OCI-LY1 (cell line): ENCODE data around the gene EIF4E3.

Source experiments
- H2AFZ ChIP-seq: fragments of 200-600 bp; sonication (generic), shearing (Covaris generic); 2 replicates; pipeline ENCODE4 v1.6.0; 2014; ENCODE audit warnings: antibody characterized with exemption, mild to moderate bottlenecking, low read length
- H3F3A ChIP-seq: fragments of 200-600 bp; sonication (generic), shearing (Covaris generic); 2 replicates; pipeline ENCODE4 v1.6.0; 2014; ENCODE audit warnings: mild to moderate bottlenecking, antibody characterized with exemption, low read length, moderate library complexity; ENCODE audit not compliant: insufficient read depth
- H3K27ac ChIP-seq: fragments of 200-600 bp; sonication (generic); 2 replicates; pipeline ENCODE4 v1.5.1; 2014; ENCODE audit warnings: low read length, mixed run types, mild to moderate bottlenecking, low read depth; ENCODE audit not compliant: poor library complexity, severe bottlenecking
- H3K27me3 ChIP-seq: fragments of 200-600 bp; sonication (generic); 2 replicates; pipeline ENCODE4 v1.6.0; 2014; ENCODE audit warnings: antibody characterized with exemption, mild to moderate bottlenecking, low read length, moderate library complexity; ENCODE audit not compliant: insufficient read depth
- H3K36me3 ChIP-seq: fragments of 200-600 bp; sonication (generic); 2 replicates; pipeline ENCODE4 v1.6.1; 2014; ENCODE audit warnings: mild to moderate bottlenecking, antibody characterized with exemption, low read length, moderate library complexity, mixed read lengths; ENCODE audit not compliant: insufficient read depth
- H3K4me1 ChIP-seq: fragments of 200-600 bp; sonication (generic); 2 replicates; pipeline ENCODE4 v1.5.1; 2014; ENCODE audit warnings: mild to moderate bottlenecking, low read length, moderate library complexity; ENCODE audit not compliant: insufficient read depth, severe bottlenecking
- H3K4me2 ChIP-seq: fragments of 200-600 bp; sonication (generic), shearing (Covaris generic); 2 replicates; pipeline ENCODE4 v1.6.1; 2014; ENCODE audit warnings: low read length
- H3K4me3 ChIP-seq: fragments of 200-600 bp; sonication (generic); 2 replicates; pipeline ENCODE4 v1.5.1; 2014; ENCODE audit warnings: low read length, low read depth, mild to moderate bottlenecking, mixed read lengths; ENCODE audit not compliant: poor library complexity, severe bottlenecking
- H3K79me2 ChIP-seq: fragments of 200-600 bp; shearing (Covaris generic); 2 replicates; pipeline ENCODE4 v1.6.1; 2016; ENCODE audit warnings: mixed run types, low read length, mixed read lengths; ENCODE audit not compliant: insufficient read depth
- H3K9ac ChIP-seq: fragments of 200-600 bp; sonication (generic), shearing (Covaris generic); 2 replicates; pipeline ENCODE4 v1.6.1; 2014; ENCODE audit warnings: mild to moderate bottlenecking, low read length, mixed read lengths
- H3K9me2 ChIP-seq: fragments of 200-600 bp; sonication (generic), shearing (Covaris generic); 2 replicates; pipeline ENCODE4 v1.6.1; 2014; ENCODE audit warnings: low read depth, mild to moderate bottlenecking, low read length, mixed read lengths
- H3K9me3 ChIP-seq: fragments of 200-600 bp; shearing (Covaris generic); 2 replicates; pipeline ENCODE4 v1.6.1; 2014; ENCODE audit warnings: low read length, mixed read lengths
- H4K20me1 ChIP-seq: fragments of 200-600 bp; sonication (generic), shearing (Covaris generic); 2 replicates; pipeline ENCODE4 v1.6.0; 2016; ENCODE audit warnings: mild to moderate bottlenecking, low read length; ENCODE audit not compliant: insufficient read depth
- CTCF ChIP-seq: fragments of 200-600 bp; sonication (generic), shearing (Covaris generic); IDR thresholded peaks from 2 replicates; pipeline ENCODE4 v1.5.1; 2017; ENCODE audit warnings: mild to moderate bottlenecking, antibody characterized with exemption, low read length, moderate library complexity, mixed read lengths
- EZH2 ChIP-seq: fragments of 200-600 bp; sonication (generic), shearing (Covaris generic); IDR thresholded peaks from 2 replicates; pipeline ENCODE4 v1.8.0; 2017; ENCODE audit warnings: borderline replicate concordance, mixed run types, mild to moderate bottlenecking, antibody characterized with exemption, low read length, moderate library complexity, mixed read lengths

The EIF4E3 gene

GRCh38 chr3:71722693-71723092 is 2.5 kb downstream of the EIF4E3 start:
- no peaks in the 10 kb centered on the region for H3K27me3 ChIP-seq
- H3K27ac ChIP-seq: no peak overlapping the region
- no peak for TF ChIP-seq CTCF
- no peak for TF ChIP-seq EZH2
- H2AFZ ChIP-seq: no peak overlapping the region
- H3K4me1 ChIP-seq: peaks cover 12% of the 10 kb centered on the region
- H3K4me2 ChIP-seq: no peak overlapping the region
- no peak overlapping the region for H3K4me3 ChIP-seq
- no peaks in the 10 kb centered on the region for H4K20me1 ChIP-seq
- no peaks in the 10 kb centered on the region for H3K79me2 ChIP-seq
- no peak overlapping the region for H3K9ac ChIP-seq
- no peaks in the 10 kb centered on the region for H3K9me2 ChIP-seq
- H3K36me3 ChIP-seq: no peaks in the 10 kb centered on the region
- H3K9me3 ChIP-seq: no peaks in the 10 kb centered on the region
- H3F3A ChIP-seq: no peaks in the 10 kb centered on the region

GRCh38 chr3:71721651-71722157 is 3.5 kb downstream of the EIF4E3 start:
- Histone ChIP-seq H2AFZ (no peak overlapping the region), H3K4me2 (no peak overlapping the region), H3F3A (no peaks in the 10 kb centered on the region), H3K9ac (no peak overlapping the region), H3K27me3 (no peaks in the 10 kb centered on the region), H3K9me2 (no peaks in the 10 kb centered on the region), H3K4me1 (peaks cover 12% of the 10 kb centered on the region), H3K27ac (no peak overlapping the region), H3K36me3 (no peaks in the 10 kb centered on the region), H4K20me1 (no peaks in the 10 kb centered on the region), H3K79me2 (no peaks in the 10 kb centered on the region), H3K9me3 (no peaks in the 10 kb centered on the region), H3K4me3 (no peak overlapping the region)
- TF ChIP-seq EZH2 (no peak), CTCF (no peak)

GRCh38 chr3:71721002-71721401 is 4.2 kb downstream of the EIF4E3 start:
- H3K9me2 ChIP-seq: no peaks in the 10 kb centered on the region
- peaks cover 12% of the 10 kb centered on the region for H3K4me1 ChIP-seq
- H3K27ac ChIP-seq: no peak overlapping the region
- H3F3A ChIP-seq: no peaks in the 10 kb centered on the region
- no peaks in the 10 kb centered on the region; the same call in 1 of the 2 replicates for H3K27me3 ChIP-seq
- TF ChIP-seq EZH2: no peak
- no peak for TF ChIP-seq CTCF
- H3K4me3 ChIP-seq: no peak overlapping the region
- H2AFZ ChIP-seq: no peak overlapping the region
- no peak overlapping the region for H3K4me2 ChIP-seq
- H4K20me1 ChIP-seq: no peaks in the 10 kb centered on the region
- H3K36me3 ChIP-seq: no peaks in the 10 kb centered on the region
- H3K79me2 ChIP-seq: no peaks in the 10 kb centered on the region
- no peak overlapping the region for H3K9ac ChIP-seq
- H3K9me3 ChIP-seq: no peaks in the 10 kb centered on the region
